Bronchial epithelial cell (primary cell): Measurements from ENCODE around the gene ETF1. TPM values are rescaled to one million over a fixed set of nuclear protein-coding genes. Genes with fewer than 3 reads are reported as not detected.

Experiments used
- DNase-seq: peaks from one replicate; pipeline ENCODE4 v3.0.0-alpha.2; 2010; ENCODE audit warnings: low read depth
- FAIRE-seq: peaks from 2 replicates; lab custom pipeline; 2011; peaks lifted over from hg19 to GRCh38; lab: Jason Lieb, UNC
- H3K27me3 ChIP-seq: 2 replicates; pipeline ENCODE4 v1.5.1; 2011; ENCODE audit warnings: low read length; ENCODE audit not compliant: control insufficient read depth, insufficient read depth
- H3K36me3 ChIP-seq: 2 replicates; pipeline ENCODE4 v1.5.1; 2011; ENCODE audit warnings: low read length; ENCODE audit not compliant: control insufficient read depth, insufficient read depth
- H3K4me3 ChIP-seq: 2 replicates; pipeline ENCODE4 v1.5.1; 2011; ENCODE audit warnings: mild to moderate bottlenecking, low read depth, low read length, control low read depth
- CTCF ChIP-seq: IDR thresholded peaks from 2 replicates; pipeline ENCODE4 v1.5.1; 2011; ENCODE audit warnings: mild to moderate bottlenecking, moderate library complexity, low read length, control low read depth, inconsistent platforms; ENCODE audit not compliant: insufficient read depth, severe bottlenecking
- total RNA-seq: library from RNA; depleted of rRNA; stranded (reverse); fragments of >200 nt; gene quantifications from 2 replicates; pipeline ENCODE4 v1.2.1, GENCODE V29; 2014

Gene ETF1
- total RNA-seq, 1 donor from 2014 or later: 183 TPM

- TF ChIP-seq CTCF: no peak
- FAIRE-seq: no peak
- DNase-seq: no peak
- Histone ChIP-seq H3K4me3 (no peak overlapping the region), H3K27me3 (no peaks in the 10 kb centered on the region), H3K36me3 (no peaks in the 10 kb centered on the region)
Observed at GRCh38 chr5:138459311-138459933, 83.6 kb downstream of the ETF1 start.

GRCh38 chr5:138458856-138459255 lies 84.2 kb downstream of the ETF1 start:
- no peak for TF ChIP-seq CTCF
- Histone ChIP-seq H3K4me3 (no peak overlapping the region), H3K27me3 (no peaks in the 10 kb centered on the region), H3K36me3 (no peaks in the 10 kb centered on the region)
- no peak for FAIRE-seq
- DNase-seq: no peak

- DNase-seq: no peak
- FAIRE-seq: no peak
- no peak for TF ChIP-seq CTCF
- no peak overlapping the region for H3K4me3 ChIP-seq
- H3K27me3 ChIP-seq: no peaks in the 10 kb centered on the region
- H3K36me3 ChIP-seq: no peaks in the 10 kb centered on the region
Observed at GRCh38 chr5:138458384-138458783, 84.7 kb downstream of the ETF1 start.

- Histone ChIP-seq H3K27me3 (no peaks in the 10 kb centered on the region), H3K4me3 (no peak overlapping the region), H3K36me3 (no peaks in the 10 kb centered on the region)
- no peak for TF ChIP-seq CTCF
- DNase-seq: no peak
- FAIRE-seq: no peak
Observed at GRCh38 chr5:138457531-138458275, 85.3 kb downstream of the ETF1 start.

Other genes with a start within 250 kb of the ETF1 start
- 0.26 TPM in 2 replicates for gene CDC25C, start 211.4 kb downstream of the ETF1 start, total RNA-seq
- 10.3 and 17.7 TPM in 2 replicates for gene FAM53C, start 205.0 kb downstream of the ETF1 start, total RNA-seq
- 42.4 and 44.5 TPM in 2 replicates for gene KDM3B, start 190.6 kb downstream of the ETF1 start, total RNA-seq
- 2.4 and 4.5 TPM in 2 replicates for gene REEP2, start 104.2 kb downstream of the ETF1 start, total RNA-seq
- 6.1 and 9.0 TPM in 2 replicates for gene EGR1, start 77.8 kb downstream of the ETF1 start, total RNA-seq
- 820 and 1,205 TPM in 2 replicates for gene HSPA9, start 32.2 kb upstream of the ETF1 start, total RNA-seq
- gene CTNNA1, start 210.2 kb upstream of the ETF1 start, total RNA-seq: 495 and 774 TPM in 2 replicates